Ectodermal cell (in vitro differentiated cells): ENCODE measurements around the gene SYT17.

Source experiments
- H3K27ac ChIP-seq: 2 replicates; pipeline ENCODE4 v1.7.0; 2013; ENCODE audit warnings: mild to moderate bottlenecking, low read depth, low read length; ENCODE audit not compliant: insufficient read depth, poor library complexity, severe bottlenecking
- H3K27me3 ChIP-seq: 2 replicates; pipeline ENCODE4 v1.7.0; 2013; ENCODE audit warnings: mild to moderate bottlenecking, low read length; ENCODE audit not compliant: insufficient read depth, control insufficient read depth, poor library complexity, severe bottlenecking
- H3K36me3 ChIP-seq: one replicate; pipeline ENCODE4 v1.7.0; 2013; ENCODE audit warnings: low read length; ENCODE audit not compliant: control insufficient read depth, insufficient read depth
- H3K4me1 ChIP-seq: one replicate; pipeline ENCODE4 v1.7.0; 2013; ENCODE audit warnings: low read length; ENCODE audit not compliant: control insufficient read depth, insufficient read depth
- H3K4me3 ChIP-seq: 2 replicates; pipeline ENCODE4 v1.7.0; 2013; ENCODE audit warnings: low read depth, low read length, control low read depth; ENCODE audit not compliant: insufficient read depth
- H3K9me3 ChIP-seq: 2 replicates; pipeline ENCODE4 v1.7.0; 2013; ENCODE audit warnings: mild to moderate bottlenecking, low read length, moderate library complexity; ENCODE audit not compliant: control insufficient read depth
- WGBS, 2 experiments: methylation state at CpG; one replicate each; pipeline ENCODE4 v1.1.7; 2013; ENCODE audit warnings: missing lambda C conversion rate in 2 of 2; 5-methylcytosine and 5-hydroxymethylcytosine counted together

The SYT17 gene

GRCh38 chr16:19130852-19131824 lies 36.9 kb upstream of the SYT17 start:
- 68 to 71% methylated on average over 8 to 11 of the region's 11 CpGs for WGBS, 2 experiments
- no peaks in the 10 kb centered on the region for H3K9me3 ChIP-seq
- no peaks in the 10 kb centered on the region for H3K27me3 ChIP-seq
- no peak overlapping the region for H3K27ac ChIP-seq
- no peaks in the 10 kb centered on the region for H3K36me3 ChIP-seq
- peaks cover 8% of the 10 kb centered on the region for H3K4me1 ChIP-seq
- no peak overlapping the region for H3K4me3 ChIP-seq

DNA sequence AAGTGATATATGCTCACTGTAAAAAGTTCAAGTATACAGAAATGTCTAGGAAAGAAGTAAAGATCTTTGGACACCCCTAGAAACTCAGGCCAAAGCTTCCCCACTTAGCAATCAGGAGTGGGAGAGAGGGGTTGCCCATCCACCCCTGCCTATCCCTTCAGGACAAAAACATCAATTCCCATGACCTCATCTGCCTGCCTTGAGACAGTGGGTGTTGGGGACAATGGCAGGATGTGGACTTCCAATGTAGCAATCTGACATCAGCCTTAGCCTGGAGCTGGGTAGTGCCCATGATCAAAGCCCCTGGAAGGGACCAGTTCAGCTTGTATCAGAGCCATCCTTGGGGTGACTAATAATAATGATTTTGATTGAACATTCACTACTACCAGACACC lies 36.2 kb upstream of the SYT17 start:
- H3K27me3 ChIP-seq = no peaks in the 10 kb centered on the region
- H3K4me3 ChIP-seq = no peak overlapping the region
- H3K36me3 ChIP-seq = no peaks in the 10 kb centered on the region
- no peak overlapping the region for H3K27ac ChIP-seq
- H3K9me3 ChIP-seq = no peaks in the 10 kb centered on the region
- peaks cover 10% of the 10 kb centered on the region for H3K4me1 ChIP-seq

DNA sequence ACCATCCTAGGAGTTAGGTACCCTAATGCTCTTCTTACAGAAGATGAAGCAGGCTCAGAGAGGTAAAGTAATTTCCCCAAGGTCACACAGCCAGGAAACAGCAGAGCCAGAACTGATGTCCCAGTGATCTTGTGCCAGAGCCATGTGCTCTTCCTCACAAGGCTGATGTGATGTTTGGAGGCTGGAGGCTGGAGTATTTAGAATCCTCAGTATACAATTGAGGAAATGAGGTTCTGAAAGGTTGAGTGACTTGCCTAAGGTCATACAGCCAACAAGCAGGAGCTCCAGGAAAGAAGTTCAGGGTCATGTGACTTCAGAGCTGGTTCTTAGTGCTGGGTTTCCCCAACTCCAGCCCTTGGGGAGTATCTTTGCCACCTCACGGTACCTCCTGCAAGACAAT lies 35.8 kb upstream of the SYT17 start:
- no peaks in the 10 kb centered on the region for H3K27me3 ChIP-seq
- no peaks in the 10 kb centered on the region for H3K36me3 ChIP-seq
- no peak overlapping the region for H3K4me3 ChIP-seq
- H3K27ac ChIP-seq = no peak overlapping the region
- no peaks in the 10 kb centered on the region for H3K9me3 ChIP-seq
- H3K4me1 ChIP-seq = peaks cover 10% of the 10 kb centered on the region
- 86% methylated on average over 1 of the region's 1 CpG for WGBS, 2 experiments

DNA sequence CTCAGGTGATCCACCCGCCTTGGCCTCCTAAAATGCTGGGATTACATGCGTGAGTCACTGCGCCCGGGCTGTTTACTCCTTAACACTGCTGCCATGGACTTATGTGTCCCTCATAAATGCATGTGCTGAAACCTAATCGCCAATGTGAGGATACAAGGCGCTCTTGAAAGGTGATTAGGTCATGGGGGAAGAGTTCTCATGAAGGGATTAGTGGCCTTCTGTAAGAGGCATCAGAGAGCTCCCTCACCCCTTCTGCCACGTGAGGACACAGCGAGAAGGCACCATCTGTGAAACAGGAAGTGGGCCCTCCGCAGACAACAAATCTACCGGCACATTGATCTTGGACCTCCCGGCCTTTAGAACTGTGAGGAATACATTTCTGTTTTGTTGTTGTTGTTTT lies 35.1 kb upstream of the SYT17 start:
- H3K27ac ChIP-seq = no peak overlapping the region
- WGBS, 2 experiments = 92 to 95% methylated on average over 11 of the region's 11 CpGs

DNA sequence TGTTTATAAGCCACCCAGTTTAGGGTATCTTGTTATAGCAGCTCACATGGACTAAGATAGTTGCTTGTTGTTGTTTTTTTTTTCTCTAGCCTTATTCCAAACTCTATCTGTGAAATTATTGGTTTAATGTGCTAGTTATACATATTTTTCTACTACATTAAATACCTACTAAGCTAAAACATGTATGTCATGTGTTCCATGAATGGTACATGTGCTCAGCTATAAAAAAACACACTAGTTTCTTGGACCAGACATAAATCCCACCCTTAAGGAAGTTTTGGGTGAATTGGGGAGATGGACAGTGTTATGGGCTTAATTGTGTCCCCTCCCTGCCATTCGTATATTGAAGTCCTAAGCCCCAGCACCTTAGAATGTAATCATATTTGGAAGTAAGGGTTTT lies 34.4 kb upstream of the SYT17 start:
- no peaks in the 10 kb centered on the region for H3K36me3 ChIP-seq
- H3K27me3 ChIP-seq = no peaks in the 10 kb centered on the region
- WGBS, 2 experiments = 94 to 100% methylated on average over 1 of the region's 1 CpG
- H3K4me1 ChIP-seq = peaks cover 10% of the 10 kb centered on the region
- no peaks in the 10 kb centered on the region for H3K9me3 ChIP-seq
- no peak overlapping the region for H3K27ac ChIP-seq
- no peak overlapping the region for H3K4me3 ChIP-seq

More for the DNA sequence above, 35.1 kb upstream of the SYT17 start:
- Histone ChIP-seq H3K27me3 (no peaks in the 10 kb centered on the region), H3K9me3 (no peaks in the 10 kb centered on the region), H3K36me3 (no peaks in the 10 kb centered on the region), H3K4me3 (no peak overlapping the region), H3K4me1 (peaks cover 10% of the 10 kb centered on the region)

DNA sequence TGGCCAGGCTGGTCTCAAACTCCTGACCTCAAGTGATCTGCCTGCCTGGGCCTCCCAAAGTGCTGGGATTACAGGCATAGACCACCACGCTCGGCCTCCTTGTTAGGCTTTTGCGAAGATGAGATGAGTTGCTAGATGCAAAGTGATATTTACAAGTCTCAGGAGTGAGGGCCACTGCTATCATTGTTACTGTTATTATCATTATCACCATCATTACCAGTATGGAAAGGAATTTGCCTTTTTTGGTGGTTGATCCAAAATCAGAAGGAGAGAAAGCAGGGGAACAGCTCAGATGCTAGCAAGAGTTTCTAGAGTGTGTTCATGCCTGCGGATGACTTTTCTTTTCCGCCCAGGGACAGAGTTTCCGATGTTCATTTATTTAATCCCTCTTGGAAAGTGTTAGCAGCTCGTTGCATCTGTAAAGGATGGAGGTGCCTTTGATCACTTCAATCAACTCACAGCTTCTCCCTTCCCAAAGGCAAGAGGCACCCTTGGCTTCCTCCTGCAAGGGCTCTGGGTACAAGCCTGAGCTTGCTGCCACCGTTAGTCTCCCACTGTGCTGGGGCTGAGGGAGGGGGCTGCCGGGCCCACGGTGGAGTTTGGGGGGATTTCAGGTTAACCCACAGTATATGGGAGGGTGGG lies 32.7 kb upstream of the SYT17 start:
- Histone ChIP-seq H3K4me1 (peaks cover 10% of the 10 kb centered on the region), H3K27ac (no peak overlapping the region), H3K27me3 (no peaks in the 10 kb centered on the region), H3K4me3 (no peak overlapping the region), H3K9me3 (no peaks in the 10 kb centered on the region), H3K36me3 (no peaks in the 10 kb centered on the region)
- WGBS, 2 experiments = 66 to 67% methylated on average over 10 of the region's 10 CpGs

DNA sequence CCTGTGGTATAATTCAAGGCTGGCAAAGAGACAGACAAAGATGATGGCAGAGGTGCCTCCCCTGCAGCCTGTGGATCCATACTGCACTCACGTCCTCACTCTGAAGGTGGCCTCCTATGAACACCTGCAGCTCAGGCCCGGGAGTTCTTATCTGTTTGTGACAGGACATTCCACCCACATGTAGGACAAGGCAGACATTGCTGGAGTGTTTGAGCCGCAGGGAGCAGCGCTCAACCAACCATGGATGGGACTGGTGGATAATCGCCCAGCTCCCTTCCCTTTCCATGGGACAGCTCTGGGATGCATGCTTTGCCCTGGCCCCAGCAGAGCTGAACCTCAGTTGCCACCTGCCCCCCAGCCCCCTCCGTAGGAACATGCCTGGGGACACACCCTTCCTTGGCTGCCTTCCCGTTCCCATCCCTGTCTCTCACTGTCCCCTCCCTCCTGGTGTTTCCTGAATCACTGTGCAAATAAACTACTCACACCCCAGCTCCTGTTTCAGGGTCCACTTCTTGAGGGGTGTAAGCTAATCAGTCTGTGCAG lies 32.1 kb upstream of the SYT17 start:
- 52 to 61% methylated on average over 7 of the region's 7 CpGs for WGBS, 2 experiments
- H3K27me3 ChIP-seq = no peaks in the 10 kb centered on the region
- no peak overlapping the region for H3K27ac ChIP-seq
- H3K36me3 ChIP-seq = no peaks in the 10 kb centered on the region
- H3K4me3 ChIP-seq = no peak overlapping the region
- peaks cover 10% of the 10 kb centered on the region for H3K4me1 ChIP-seq
- no peaks in the 10 kb centered on the region for H3K9me3 ChIP-seq

DNA sequence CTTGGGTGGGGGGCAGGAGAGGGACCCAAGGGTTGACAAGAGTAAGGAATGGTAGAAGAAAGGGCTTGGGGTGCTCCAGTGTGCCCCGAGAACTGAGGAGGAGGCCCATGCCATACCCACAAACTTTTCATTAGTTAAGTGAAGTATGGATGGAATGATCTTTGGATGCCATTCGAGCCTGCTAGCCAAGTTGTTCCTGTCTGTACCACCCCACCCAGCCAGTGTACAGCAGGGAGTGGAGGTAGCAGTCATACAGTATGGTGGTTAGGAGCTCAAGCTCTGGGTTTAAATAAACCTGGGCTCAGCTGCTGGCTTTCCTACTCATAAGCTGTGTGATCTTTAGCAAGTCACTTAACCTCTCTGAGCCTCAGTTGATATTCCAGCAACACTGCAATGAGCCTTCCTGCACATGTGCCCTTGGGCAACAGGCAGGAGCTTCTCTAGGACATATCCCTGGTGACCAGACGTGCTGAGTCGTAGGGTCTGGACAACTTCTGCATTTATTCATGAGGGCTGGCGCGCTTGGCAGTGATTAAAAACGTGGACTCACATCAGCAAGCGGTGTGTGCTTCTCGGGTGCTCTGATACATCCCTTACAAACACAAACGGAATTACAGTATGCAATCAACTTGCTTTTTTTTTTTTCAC lies 31.4 kb upstream of the SYT17 start:
- H3K27me3 ChIP-seq = no peaks in the 10 kb centered on the region
- WGBS, 2 experiments = 82% methylated on average over 9 to 10 of the region's 10 CpGs
- H3K4me3 ChIP-seq = no peak overlapping the region
- H3K4me1 ChIP-seq = peaks cover 10% of the 10 kb centered on the region
- no peaks in the 10 kb centered on the region for H3K9me3 ChIP-seq
- no peaks in the 10 kb centered on the region for H3K36me3 ChIP-seq
- no peak overlapping the region for H3K27ac ChIP-seq

DNA sequence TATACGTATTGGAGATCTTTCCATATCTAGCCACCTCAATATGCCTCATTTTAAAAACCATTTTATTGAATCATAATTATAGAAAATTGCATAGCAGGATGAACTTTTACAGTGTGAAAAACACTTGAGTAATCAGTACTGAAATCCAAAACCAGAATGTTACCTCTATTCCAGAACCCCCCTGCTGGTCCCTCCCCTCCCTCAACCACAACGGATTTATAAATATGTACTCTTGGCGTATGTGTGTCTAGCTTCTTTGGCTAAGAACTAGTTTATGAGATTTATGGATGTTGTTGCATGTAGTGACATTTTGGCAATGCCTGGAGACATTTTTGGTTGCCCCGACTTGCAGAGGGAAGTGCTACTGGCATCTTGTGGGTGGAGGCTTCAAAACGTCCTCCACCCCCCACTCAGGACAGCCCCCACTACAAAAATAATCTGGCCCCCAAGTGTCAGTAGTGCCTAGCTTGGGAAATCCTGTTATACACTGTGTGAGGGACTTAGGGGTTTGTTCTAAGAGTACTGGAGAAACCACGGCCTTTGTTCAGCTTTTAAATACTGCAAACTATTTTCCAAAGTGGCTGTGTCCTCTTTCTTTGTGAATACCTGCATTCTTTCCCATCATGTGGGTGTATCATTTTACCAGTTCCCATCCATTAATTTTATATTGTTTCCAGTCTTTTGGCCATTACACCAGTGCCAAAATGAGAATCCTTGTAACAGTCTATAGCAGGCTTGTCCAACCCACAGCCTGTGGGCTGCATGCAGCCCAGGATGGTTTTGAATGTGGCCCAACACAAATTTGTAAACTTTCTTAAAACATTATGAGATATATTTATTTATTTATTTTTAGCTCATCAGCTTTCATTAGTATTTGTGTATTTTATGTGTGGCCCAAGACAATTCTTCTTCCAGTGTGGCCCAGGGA lies 30.6 kb upstream of the SYT17 start:
- Histone ChIP-seq H3K27me3 (no peaks in the 10 kb centered on the region), H3K9me3 (no peaks in the 10 kb centered on the region), H3K4me3 (no peak overlapping the region), H3K4me1 (peaks cover 10% of the 10 kb centered on the region), H3K27ac (no peak overlapping the region), H3K36me3 (no peaks in the 10 kb centered on the region)
- WGBS, 2 experiments = 81 to 91% methylated on average over 6 of the region's 6 CpGs
